T follicular helper cell (primary cell): Measurements from ENCODE around the gene GRIN2A.

Experiments used
- DNase-seq: peaks from one replicate; pipeline ENCODE4 v3.0.0-alpha.2; 2020; ENCODE audit warnings: low read depth

GRIN2A gene

DNA sequence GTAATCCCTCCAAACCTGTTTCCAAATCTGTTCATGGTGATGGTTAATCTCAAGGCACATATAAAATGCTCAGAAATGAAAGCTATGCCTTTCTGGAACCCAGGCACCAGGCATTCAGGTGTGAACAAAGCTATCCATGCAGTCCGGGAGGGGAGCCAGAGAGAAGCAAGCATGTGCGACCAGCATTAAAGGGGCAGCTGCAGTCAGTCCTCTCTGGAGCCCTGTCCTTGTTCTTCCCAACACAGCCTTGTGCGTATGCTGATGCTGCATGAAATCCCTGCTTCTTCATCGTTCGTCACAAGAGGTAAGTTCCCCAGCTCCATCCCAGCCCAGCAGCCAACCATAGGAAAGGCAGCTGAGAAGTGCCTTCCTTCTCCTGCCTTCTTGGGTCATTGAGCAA, 148.7 kb downstream of the GRIN2A start:
- no peak for DNase-seq

DNA sequence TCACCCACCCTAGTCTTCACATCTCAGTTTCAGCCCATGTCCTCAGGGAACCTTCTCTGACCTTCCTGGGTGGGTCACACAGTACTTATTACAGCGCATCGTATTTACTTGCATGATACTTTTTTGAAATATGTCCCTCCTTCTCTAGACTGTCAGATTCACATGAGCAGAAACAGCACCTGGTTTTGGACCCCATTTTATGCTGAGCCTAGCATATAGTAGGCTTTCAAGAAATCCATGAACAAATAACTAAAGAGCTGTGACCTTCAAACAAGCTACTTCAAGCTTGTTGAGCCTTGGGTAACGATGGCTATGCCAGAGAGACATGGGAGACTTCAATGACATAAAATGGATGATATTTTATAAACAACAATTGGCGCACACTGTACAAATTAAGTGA, 150.3 kb downstream of the GRIN2A start:
- DNase-seq, result no peak

DNA sequence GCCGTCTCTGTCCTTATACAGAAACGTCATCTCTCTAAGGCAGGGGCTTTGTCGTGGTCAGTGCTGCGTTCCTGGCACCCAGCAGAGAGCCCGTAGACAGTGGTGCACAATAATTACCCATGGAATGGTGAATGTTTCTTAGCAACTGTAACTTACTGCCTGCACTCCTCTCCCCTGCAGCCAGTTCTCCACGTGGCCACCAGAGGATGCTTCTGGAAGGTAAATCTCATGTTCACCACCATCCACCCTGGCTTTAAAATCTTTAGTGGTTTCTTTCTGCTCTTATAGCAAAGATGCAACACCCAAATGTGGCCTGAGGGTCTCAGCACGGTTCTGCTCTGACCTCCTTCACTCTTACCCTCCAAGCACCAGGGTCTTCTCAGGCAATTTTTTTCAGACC, 150.8 kb downstream of the GRIN2A start:
- no peak for DNase-seq

DNA sequence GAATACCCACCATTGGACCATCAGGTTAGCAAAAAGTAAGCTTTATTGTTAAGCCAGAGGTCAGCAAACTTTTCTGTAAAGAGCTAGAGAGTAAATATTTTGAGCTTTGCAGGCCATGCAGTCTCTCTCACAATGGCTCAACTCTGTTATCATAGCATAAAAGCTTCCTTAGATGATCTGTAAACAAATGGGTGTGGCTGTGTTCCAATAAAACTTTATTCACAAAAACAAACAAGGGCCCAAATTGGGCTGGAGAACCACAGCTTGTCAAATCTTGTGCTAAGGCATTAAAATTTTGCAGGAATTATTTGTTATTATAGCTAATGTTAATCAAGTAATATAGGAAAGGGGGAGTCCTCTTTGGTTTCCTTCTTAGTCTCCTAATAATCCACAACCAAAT, 153.6 kb downstream of the GRIN2A start:
- DNase-seq, result no peak

DNA sequence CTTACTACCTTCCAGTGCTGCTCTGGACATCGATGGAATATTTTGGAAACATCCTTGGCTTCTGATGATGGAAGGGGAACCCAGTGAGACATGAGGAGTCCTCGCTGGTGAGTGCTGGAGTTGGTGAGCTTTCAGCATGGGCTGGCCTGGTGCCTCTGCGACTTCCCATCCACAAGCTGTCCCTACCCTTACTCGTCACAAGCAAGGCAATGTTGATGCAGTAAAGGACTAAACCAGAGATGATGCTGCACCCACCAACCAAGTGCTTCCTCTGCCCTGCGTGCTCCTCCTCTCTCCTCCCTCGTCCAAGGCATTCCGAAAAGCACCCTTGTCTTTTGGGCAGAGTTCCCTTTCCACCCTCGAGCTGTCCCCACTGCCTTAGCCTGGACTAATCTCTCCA, 154.7 kb downstream of the GRIN2A start:
- no peak for DNase-seq

DNA sequence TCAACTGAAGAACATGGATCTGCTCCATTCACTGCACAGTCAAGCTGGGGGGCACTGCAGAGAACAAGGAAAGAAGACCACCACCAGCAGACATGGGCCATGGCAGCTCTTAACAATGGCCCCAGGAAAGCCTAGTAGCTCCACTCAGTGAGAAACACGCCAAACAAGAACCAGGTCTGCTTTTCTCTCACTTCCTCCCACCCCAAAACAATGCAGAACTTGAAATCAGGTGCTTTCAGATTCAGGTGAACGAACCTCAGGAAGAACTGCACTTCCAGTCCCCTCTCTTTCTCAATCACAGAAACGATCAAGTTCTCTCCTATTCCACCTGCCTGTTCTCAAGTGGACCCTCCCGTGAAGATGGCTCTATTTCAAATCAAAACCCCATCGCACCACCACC, 155.6 kb downstream of the GRIN2A start:
- no peak for DNase-seq

DNA sequence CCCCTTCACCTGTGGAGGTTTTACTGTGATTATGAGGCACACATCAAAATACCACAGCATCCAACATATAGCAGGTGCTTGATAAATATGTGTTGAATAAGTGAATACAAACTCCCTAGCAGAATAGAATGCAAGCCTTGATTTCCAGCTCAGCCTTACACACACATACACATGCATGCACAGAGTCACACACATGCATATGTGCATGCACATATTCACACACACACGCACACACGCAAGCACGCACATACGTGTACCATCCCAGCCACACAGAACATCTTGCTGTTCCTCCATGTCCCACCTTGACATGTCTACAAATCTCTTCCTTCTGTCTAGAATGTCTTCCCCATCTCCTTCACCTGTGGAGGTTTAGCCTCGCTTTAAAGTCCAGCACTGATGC, 160.1 kb downstream of the GRIN2A start:
- no peak for DNase-seq

DNA sequence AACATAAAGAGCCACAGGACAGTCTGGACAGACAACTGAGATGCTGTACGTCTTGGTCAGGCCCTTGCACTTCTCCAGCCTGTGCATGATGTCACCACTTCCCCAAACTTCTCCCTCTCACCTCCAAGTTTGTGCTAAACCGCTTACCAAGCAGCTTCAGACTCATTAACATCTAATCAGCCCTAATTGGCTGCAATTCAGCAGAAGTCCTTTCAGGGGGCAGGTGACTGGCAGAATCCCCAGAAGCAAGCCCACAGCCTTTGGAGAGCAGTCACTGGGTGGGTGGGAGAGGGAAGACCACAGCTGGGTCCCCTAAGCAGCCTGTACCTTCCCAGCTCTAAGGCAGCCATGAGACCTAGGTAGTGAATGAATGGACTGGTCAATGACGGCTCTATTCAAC, 161.4 kb downstream of the GRIN2A start:
- no peak for DNase-seq

DNA sequence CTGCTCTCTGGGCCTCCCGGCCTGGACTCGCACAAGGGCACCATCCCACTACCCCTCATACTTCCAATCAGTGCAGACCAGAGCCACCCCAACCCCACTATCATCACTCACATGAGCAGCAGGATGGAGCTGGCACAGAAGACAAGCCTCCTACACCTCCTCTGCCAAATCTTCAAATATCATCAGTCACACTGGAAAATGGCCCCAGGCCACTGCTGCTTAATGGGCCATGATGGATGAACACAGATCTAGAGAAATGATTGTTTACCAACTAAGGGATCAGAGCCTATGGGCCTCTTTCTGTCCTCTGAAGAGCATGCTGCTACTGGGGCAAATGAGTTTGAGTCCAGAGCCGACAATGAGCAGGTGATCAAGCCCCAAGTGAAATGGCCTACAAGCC, 165.5 kb downstream of the GRIN2A start:
- no peak for DNase-seq

DNA sequence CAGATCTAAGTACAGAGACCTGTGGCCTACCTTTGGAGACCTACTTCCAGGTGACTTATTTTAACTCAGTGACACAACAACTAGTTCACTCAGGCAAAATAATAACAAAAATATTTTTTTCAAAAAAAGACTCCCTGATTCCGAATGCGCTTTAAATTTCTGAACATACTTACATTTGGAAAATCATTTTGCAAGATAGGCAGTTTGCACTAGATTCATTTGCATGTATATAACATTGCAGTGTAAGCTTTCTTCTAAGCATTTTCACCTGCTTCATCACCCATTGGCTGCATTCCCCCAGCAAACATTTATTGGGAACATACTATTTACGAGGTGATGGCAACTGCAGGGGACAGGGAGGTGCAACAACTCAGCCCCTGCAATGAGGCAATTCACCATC, 166.8 kb downstream of the GRIN2A start:
- no peak for DNase-seq

DNA sequence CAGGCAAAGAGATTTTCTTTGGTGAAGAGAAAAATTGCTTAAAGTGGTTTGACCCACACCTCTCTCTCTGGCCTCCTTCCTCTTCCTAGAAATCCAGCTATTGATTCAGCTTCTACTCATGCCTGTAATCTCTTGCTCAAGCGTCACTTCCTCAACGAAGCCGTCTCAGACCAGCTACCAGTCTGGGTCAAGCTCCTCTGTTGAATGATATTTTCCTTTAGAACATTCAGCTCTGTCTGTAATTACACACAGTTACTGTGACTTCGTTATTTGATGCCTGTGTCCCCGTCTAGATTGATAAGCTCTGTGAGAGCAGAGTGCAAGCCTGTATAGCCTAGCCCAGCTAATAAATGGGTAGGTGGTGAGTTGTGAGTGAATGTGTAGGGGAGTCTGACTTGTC, 168.5 kb downstream of the GRIN2A start:
- no peak for DNase-seq

DNA sequence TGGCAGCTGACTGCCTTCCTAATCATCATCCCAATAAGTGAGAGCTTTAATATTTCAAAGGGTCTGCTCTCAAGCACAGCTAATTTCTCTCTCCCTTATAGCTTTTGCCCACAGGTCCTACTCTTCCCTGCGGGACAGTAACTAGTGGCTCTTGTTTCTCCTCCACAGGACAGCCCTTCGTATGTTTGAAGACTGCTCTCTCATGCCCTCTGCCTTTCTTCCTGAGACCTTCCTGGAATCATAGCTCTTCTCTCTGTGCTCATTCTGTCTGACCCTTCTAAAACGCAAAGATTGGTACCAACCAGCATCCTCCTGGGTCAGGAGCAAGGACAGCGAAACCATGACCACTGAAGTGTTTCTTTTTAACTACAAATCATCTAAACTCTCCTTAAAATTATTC, 168.9 kb downstream of the GRIN2A start:
- no peak for DNase-seq

DNA sequence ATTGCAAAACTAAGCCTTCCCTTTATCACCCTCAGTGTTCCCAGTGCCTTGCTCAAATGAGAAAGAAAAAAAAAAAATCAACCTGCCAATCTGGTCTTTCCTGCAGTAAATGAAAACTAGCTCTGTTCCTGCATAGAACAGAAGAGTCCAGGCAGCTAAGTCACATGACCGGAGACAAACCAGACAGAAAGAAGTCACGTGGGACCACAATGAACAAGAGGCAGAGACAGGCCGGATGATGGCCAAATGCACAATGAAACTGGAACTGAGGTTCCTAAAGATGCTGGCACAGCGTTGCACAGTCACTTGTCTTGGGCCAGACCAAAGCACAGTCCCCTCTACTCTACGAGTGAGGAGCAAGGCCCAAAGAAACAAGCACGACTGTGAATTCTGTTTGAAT, 172.5 kb downstream of the GRIN2A start:
- DNase-seq, result no peak

DNA sequence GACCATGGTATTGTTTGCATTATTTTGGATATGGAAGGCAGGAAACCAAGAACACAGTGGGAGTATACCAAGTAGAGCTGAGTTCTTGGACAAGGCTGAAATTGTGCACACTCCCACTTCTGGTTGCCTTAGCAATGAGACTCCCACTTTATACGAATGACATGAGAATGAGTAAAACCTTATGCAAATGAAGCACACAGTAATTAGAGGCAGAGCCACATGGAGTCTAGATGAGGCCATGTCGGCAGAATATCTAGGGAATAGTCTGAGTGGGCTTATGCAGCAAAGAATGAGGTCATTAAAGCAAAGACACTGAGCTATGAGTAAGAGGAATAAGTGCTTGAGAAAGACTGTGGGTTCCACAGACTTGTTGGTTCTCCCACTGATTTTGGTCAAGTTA, 178.7 kb downstream of the GRIN2A start:
- DNase-seq, result no peak

DNA sequence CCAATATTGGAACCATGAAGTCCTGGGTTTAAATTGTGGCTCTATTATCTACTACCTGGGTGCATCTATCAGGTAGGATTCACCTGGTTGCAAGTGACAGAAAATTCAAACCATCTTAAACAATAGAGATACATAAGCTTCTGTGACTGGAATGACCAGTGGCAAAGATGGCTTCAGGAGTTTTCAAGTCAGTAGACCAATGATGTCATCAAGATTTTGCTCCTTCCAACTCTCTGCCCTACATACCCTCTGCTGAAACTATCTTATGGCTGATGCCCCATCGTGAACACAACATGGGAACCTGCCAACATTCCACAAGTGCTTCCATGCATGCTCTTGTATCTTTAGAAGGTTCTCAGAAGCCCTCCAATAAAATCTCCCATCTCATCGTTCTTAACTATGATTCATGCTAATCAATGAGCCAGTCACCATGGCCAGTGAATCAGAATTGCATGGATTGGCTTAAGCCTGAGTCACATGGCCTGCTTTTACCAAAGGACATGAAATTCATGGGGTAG, 180.9 kb downstream of the GRIN2A start:
- DNase-seq, result no peak

DNA sequence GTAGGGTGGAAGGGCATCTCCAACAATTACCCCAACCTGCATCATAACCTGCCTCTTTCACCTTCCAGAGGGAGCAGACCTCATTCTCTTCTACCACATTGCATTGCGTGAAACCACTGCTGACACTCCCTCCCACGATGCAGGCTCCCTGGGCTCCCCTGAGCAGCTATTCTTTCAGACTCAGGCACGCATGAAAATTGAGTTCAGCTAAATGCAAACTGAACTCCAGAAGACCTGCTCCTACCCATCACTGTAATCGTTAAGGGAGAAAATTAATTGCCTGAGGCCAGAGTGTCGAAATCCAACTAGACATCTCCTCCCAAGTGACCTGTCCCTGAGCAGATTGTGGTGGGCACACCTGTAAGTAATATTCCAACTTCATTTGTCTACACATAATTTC, 186.0 kb downstream of the GRIN2A start:
- no peak for DNase-seq

DNA sequence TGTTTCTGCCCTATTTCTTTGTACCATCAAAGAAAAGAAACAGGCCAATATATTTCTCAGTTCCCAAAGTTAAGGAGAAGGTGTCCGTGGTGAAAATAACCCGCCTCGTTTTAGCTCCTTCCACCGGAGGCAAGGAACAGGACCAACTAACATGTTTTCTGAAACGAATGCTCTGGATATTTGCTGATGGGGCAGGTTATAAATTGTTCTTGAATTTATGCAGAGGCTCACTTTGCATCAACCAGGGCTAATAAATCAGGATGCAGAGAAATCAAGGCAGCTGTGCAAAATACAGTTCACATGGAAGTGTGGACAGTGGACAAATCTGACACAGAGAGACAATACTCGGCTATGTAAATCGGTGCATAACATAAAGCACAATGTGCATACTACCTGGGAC, 189.8 kb downstream of the GRIN2A start:
- DNase-seq, result no peak

DNA sequence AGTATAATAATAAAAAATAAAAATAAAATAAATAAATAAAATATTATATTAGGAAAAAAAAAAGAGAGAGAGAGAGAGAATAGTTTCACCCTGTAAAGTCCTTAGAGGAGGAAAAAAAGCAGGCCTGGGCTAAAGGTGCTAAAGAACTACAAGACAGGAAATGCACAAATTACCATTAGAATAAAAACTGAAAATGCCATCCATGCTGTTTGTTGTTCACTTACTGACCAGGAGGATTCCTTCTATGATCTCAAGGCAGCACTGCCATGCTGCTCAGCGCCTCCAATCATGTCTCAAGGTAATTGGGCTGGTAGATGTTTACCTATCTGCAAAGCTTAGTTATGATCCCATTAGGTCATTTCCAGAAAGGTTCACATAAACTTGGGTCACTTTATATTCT, 201.2 kb downstream of the GRIN2A start:
- DNase-seq, result no peak

DNA sequence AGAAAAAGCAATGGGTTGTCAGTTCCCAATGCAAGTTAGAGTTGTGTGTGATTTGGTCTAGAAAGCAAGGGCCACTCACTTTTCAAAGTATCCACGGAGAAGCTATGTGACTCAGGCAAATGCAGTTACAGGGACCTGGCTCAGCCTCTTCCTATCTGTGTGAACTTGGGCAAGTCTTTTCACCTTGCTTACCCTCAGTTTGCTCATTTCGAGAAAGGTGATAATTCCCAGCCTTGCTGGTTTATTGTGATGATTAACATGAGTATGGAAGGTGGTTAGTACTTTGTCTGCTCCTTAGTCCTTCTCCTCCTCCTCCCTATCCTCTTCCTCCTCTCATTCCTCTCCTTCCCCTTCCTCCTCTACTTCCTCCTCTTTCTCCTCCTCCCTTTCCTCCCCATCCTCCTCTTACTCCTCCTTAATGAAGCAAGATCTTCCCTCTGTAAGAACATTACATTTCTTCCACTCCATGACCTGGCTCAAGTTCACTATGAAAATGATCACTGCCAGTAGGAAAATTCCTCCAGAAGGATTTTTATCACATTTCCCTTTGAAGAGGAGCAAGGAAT, 204.0 kb downstream of the GRIN2A start:
- DNase-seq, result no peak

DNA sequence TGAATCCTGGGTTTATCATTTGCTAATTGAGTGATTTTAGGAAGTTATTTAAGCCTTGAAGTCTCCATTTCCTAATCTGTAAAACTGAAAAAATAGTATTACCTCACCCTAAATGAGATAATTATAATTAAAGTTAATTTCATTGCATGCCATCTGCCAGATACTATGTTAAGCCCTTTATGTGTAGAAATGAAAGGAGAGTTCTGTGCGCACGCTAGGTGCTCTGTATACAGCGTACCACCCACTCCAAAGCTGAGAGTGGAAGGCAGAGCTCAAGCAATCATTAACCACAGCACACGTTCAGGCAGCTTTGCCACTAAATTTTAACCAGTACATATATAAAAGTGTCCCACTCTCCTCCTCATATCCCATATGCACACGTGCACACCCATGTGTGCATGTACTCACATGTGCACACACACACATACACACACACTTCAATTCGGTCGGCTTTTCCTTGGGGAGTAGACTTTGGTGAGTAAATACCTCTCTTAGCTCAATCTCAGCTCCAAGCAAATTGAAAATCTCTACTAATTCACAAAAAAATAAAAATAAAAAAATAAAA, 204.8 kb downstream of the GRIN2A start:
- no peak for DNase-seq

DNA sequence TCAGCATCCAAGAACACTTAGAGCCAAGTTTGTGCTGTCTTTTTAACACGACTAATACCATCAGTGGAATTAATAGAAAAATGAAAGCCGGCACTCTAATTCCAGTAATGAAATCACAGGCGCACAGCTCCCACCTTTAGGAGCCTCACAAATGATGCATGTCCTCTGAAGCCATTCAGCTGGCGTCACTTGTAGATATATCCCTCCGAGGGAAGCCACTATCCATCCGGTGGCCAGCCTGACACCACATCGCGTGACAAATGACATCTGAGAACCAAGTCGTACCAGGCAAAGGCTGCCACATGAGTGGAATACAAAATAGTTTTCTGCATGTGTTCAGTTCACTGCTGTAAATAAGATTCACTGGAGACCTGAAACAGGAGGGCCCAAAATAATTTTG, 205.6 kb downstream of the GRIN2A start:
- no peak for DNase-seq

DNA sequence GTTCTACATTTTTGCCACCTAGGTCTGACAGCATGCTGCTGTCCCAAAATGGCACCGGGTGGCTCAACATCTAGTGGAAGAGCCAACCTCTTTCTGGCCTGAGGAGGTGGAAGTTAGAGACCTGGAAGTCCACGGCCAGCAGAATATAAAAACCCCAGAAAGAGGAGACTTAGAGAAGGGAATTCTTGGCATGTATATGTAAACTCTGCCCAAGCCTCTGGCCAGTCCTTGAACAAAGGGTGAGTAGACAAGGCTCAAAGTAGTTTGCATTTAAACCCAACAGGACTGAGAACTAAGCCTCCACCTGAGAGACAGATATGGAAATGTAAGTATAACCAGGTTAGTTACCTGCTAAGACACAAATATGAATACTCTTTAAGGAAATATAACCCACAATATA, 210.3 kb downstream of the GRIN2A start:
- DNase-seq, result no peak

DNA sequence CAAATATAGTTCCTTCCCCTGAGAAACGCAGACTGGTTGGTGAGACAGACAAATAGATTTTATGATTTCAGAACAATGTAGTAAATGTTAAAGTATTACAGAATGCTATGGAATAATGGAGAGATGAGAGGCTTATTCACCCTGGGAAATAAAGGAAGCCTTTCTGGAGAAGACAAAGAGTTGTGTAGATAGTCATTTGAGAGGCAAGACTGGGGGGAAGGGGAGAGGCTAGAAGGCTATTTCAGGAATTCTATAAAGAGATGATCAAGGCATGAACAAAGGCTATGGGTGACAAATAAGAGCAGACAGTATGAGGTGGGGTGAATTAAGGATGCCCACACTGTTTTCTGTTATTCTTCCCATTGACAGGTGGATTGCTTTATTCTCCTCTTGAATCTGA, 211.4 kb downstream of the GRIN2A start:
- DNase-seq, result no peak

DNA sequence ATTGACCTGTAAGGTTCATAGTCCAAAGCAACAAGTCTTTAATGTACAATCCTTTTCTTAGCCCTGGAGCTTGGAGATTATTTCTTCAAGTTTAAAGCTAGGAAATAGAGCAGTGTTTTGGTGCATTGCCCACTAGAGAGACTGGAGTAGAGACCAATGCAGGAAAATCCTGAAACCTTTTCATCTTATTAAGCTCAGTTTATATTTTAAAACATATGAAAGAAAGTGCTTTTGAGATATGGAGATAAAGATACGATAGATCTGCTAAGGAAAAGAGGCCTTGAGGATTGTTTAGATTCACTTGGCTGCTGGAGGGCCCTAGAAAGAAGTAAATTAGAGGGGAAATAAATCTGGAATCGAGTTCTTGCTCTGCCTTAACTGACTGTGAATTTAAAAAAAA, 212.0 kb downstream of the GRIN2A start:
- no peak for DNase-seq
